GM18511 (cell line): ENCODE data around the gene BCORL1.

ENCODE experiments used
- ATAC-seq: cut with Tn5 transposase; IDR thresholded peaks from one replicate; pipeline ENCODE4 v1.9.1; 2021; ENCODE audit warnings: mild to moderate bottlenecking, moderate library complexity; ENCODE audit not compliant: unreplicated experiment

BCORL1 gene

GRCh38 chrX:129963729-129964128 lies 18.7 kb upstream of the BCORL1 start:
- no peak for ATAC-seq

DNA sequence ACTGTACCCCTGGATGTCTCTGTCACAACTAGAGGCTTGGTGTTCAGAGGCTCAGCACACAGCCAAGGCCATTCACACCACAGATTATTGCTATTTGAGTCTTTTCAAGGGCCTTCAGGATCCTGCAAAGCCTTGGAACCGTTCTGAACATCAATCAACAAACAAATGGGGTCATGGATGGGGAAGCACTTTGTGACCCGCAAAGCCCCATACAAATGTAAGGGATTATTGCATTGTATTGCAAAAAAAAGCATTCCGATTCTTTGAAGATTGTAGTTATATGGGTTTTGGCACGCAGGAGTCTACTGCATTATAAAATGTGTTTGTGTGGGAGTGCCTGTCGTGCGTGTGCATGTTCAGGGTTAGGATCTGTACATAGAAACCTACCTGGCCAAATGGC lies 17.3 kb upstream of the BCORL1 start:
- no peak for ATAC-seq

- ATAC-seq, result no peak
Measured at GRCh38 chrX:129968968-129969367, 13.5 kb upstream of the BCORL1 start.

DNA sequence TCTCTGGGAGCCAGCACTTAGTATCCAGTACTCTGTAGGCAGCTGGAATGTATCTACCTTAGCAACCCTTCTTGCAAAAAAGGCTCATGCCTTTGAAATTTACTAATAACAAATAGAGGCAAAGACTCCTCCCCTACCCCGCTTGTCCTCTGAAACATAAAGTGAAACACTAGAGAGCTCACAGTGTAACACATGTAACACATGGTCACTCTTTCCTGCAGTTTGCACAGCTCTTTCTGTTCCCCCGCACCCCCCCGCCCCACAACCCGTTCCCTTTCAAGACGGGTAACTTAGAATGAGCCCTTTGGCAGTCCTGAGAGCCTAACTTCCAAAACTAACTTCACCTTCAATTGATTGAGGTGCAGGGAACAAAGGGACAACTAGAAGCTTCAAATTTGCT lies 6.0 kb upstream of the BCORL1 start:
- ATAC-seq, result no peak

- no peak for ATAC-seq
Measured at GRCh38 chrX:129979207-129979920, 3.1 kb upstream of the BCORL1 start.

- no peak for ATAC-seq
Measured at GRCh38 chrX:129980001-129980401, 2.4 kb upstream of the BCORL1 start.

- no peak for ATAC-seq
Measured at GRCh38 chrX:129980540-129981199, 1.8 kb upstream of the BCORL1 start.

DNA sequence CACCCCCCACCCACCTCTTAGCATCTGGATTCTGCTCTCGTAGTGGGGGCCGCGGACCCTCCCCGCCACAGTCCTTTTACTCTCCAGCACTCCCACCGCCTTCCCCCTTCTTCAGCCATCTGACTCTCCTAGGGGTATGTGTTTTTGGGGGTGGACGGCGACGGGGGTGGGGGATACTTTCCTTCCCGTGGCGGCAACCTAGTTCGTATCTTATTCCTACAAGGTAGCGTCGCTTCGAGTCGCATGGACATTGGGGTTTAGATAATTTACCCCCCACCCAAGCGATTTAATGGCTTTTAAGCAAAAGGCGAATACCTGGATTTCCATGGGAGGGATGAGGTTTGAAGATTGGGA lies 1.3 kb upstream of the BCORL1 start:
- no peak for ATAC-seq

DNA sequence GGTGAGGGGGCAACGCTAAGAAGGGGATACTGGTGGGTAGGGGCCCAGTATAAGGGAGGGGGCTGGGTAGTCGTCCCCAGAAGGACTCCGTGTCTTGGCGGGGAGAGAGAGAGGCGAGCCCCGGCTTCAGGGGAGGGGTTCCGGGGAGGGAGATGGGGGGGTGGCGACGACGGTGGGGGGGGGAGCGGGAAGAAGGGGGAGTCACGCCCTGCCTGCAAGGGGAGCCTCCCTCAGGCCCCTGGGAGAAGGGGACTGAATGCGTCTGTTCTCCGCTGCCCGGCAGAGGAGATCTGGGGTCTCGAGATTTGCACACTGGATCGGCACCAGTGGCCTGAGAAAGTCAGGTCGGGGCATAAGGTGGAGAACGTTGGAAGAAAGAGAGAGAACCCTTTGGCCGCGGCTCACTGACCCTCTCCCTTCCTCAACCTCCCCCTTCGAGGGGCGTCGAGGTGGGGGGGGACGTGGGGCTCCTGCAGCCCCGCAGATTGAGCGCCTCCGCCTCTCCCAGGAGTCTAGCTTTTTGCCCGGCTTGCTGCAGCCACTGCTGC lies 609 bp upstream of the BCORL1 start:
- ATAC-seq, result peak; percentile 0

GRCh38 chrX:129983575-129984110 lies 1.2 kb downstream of the BCORL1 start:
- ATAC-seq, result no peak

- ATAC-seq, result no peak
Measured at GRCh38 chrX:129984111-129984958, 1.9 kb downstream of the BCORL1 start.

DNA sequence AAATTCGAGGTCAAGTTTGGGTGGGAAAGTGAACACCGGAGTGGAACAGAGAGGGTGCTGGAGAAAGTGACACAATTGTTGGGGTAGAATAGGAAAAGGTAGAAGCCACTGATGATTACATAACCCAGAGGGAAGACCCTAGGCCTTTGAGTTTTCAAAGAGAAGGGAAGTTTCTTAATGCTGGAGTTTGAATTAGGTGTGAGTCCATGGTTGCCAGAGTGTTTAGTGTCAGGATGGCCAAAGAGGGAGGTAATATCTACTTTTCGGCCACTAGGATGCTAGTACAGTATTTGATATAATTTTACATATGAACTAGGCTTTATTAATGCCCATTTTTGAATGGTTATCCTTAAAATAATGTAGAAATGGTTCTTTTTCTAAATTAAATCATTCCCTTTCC lies 5.4 kb downstream of the BCORL1 start:
- no peak for ATAC-seq

GRCh38 chrX:129992181-129992580 lies 9.7 kb downstream of the BCORL1 start:
- ATAC-seq, result no peak

GRCh38 chrX:129996120-129996519 lies 13.7 kb downstream of the BCORL1 start:
- ATAC-seq, result no peak

DNA sequence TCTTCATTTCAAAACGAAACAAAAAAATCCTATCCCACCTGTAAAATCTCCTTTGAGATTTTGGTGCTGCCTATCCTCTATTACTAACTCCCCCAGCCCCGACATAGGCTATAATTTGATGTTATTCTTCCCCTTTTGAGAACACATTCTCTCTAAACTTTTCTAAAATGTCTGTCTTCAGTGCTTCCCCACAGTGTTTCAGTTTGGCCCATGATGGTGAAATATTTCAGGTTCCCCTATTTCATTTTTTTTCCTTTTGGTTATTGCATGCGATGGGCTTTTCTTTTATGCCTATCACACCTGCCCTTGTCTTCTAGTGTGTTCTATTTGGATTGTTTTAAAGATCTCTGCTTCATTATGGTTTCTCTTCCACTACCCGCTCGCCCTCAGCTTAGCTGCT lies 14.7 kb downstream of the BCORL1 start:
- ATAC-seq, result no peak

DNA sequence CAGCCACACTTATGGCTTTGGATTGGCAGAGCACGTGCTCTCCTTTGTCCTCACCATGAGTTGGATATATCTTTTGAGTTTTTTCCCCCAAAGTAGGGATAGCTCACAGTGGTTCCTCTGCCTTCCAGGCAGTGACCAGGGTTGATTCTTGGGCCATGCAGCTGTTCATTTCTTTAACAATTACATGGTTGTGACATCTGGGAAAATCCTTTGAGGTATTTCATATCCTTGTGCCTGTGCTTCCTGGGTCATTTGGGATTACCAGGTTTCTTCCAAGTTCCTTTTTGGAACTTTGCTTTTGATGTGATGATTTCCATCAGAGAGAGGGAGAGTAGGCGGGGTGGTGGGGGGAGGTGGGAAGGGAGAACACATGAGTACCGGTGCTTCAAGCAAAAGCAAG lies 15.6 kb downstream of the BCORL1 start:
- ATAC-seq, result no peak

GRCh38 chrX:130001893-130002292 lies 19.5 kb downstream of the BCORL1 start:
- no peak for ATAC-seq

GRCh38 chrX:130002541-130002940 lies 20.1 kb downstream of the BCORL1 start:
- no peak for ATAC-seq

GRCh38 chrX:130005089-130005807 lies 22.8 kb downstream of the BCORL1 start:
- no peak for ATAC-seq

DNA sequence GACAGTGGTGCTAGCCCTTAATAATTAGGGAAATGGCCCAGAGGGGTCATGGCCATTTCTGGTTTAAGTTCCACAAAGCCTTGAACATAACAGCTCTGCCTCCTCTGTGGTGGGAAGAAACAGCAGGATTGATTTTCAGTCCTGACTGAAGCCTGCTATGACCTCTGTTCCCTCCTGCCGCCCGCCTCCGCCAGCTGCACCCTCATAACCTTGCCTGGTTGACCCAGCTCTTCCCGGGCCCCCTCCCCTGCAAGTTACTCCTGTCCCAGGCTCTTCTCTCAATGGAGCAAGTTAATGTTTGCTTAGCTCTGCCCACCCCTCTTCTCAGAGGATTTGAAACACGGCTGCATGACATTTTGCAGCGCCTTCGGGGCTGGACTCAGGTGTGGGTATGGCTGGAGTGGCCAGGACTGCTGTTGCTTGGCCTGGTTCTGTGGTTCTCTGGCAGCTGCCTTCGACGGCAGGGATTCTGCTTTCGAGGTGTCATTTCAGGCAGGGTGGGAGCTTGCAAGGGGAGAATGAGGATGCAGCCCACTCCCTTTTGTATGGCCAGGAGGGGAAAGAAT lies 27.3 kb downstream of the BCORL1 start:
- ATAC-seq, result no peak
